Suppressor macrophage (primary cell): ENCODE data around the gene GAGE1.
A peak's percentile ranks its signal among the peaks of the same experiment; 100 is the strongest.
"Not testable (repeated sequence)": the region's sequence is repeated elsewhere in the genome, so short reads cannot be mapped to it uniquely, and the experiment has no call there.

Experiments used
- DNase-seq, 4 experiments: peaks; one replicate each; pipeline ENCODE4 v3.0.0-alpha.2; 2020 to 2022
- total RNA-seq, 17 experiments: gene quantifications; one replicate each; lab custom pipeline; 2026; ENCODE audit warnings: mixed read lengths in 6 of 17, inconsistent platforms in 3 of 17; lab: John Stamatoyannopoulos, UW

Gene GAGE1, protein sequence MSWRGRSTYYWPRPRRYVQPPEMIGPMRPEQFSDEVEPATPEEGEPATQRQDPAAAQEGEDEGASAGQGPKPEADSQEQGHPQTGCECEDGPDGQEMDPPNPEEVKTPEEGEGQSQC
- total RNA-seq = 0 to 0.44 (median 0) reads per million in 17 experiments

GRCh38 chrX:49598720-49599119, at the start of gene GAGE1:
Gene GAGE1 (plus strand): TSS chrX:49599020. CDS start chrX:49600175, 1,155 bp downstream.
- not testable (repeated sequence) for DNase-seq

- DNase-seq = not testable (repeated sequence)
These were observed 47.8 kb upstream of the GAGE1 start, which contains the start of gene GAGE12E for GRCh38 chrX:49550989-49551388. Gene GAGE12E (plus strand): TSS chrX:49551289. CDS start chrX:49552444, 1,155 bp downstream.

DNA sequence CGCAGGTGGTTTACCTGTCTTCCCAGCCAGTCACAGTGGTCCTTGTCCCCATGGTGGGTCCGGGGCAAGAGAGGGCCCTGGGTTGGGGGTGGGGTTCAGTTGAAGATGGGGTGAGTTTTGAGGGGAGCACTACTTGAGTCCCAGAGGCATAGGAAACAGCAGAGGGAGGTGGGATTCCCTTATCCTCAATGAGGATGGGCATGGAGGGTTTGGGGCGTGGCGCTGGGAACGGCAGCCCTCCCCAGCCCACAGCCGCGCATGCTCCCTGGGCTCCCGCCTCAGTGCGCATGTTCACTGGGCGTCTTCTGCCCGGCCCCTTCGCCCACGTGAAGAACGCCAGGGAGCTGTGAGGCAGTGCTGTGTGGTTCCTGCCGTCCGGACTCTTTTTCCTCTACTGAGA, 38.3 kb upstream of the GAGE1 start, which contains the start of gene GAGE12F:
TSS of gene GAGE12F (plus strand) at position 301 of the 400 bp plus-strand sequence. CDS start 1,155 bp downstream, outside the sequence.
- DNase-seq = not testable (repeated sequence)

- not testable (repeated sequence) for DNase-seq
These were observed 30.1 kb upstream of the GAGE1 start for GRCh38 chrX:49568728-49569127.

GRCh38 chrX:49569152-49569551, 29.7 kb upstream of the GAGE1 start:
- not testable (repeated sequence) for DNase-seq

- not testable (repeated sequence) for DNase-seq
These were observed 28.7 kb upstream of the GAGE1 start, which contains the start of gene GAGE12G for GRCh38 chrX:49570100-49570499. Gene GAGE12G (plus strand): TSS chrX:49570400. CDS start chrX:49571555, 1,155 bp downstream.

DNA sequence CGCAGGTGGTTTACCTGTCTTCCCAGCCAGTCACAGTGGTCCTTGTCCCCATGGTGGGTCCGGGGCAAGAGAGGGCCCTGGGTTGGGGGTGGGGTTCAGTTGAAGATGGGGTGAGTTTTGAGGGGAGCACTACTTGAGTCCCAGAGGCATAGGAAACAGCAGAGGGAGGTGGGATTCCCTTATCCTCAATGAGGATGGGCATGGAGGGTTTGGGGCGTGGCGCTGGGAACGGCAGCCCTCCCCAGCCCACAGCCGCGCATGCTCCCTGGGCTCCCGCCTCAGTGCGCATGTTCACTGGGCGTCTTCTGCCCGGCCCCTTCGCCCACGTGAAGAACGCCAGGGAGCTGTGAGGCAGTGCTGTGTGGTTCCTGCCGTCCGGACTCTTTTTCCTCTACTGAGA, 19.2 kb upstream of the GAGE1 start, which contains the start of gene GAGE12H:
TSS of gene GAGE12H (plus strand) at position 301 of the 400 bp plus-strand sequence. CDS start 1,155 bp downstream, outside the sequence.
- not testable (repeated sequence) for DNase-seq

- DNase-seq = not testable (repeated sequence)
These were observed 9.6 kb upstream of the GAGE1 start, which contains the start of gene GAGE2A for GRCh38 chrX:49589196-49589595. Gene GAGE2A (plus strand): TSS chrX:49589496. CDS start chrX:49590651, 1,155 bp downstream.

- DNase-seq = not testable (repeated sequence)
These were observed 8.9 kb upstream of the GAGE1 start for GRCh38 chrX:49589769-49590478.

- DNase-seq = not testable (repeated sequence)
These were observed 8.3 kb upstream of the GAGE1 start for GRCh38 chrX:49590488-49590887.

DNA sequence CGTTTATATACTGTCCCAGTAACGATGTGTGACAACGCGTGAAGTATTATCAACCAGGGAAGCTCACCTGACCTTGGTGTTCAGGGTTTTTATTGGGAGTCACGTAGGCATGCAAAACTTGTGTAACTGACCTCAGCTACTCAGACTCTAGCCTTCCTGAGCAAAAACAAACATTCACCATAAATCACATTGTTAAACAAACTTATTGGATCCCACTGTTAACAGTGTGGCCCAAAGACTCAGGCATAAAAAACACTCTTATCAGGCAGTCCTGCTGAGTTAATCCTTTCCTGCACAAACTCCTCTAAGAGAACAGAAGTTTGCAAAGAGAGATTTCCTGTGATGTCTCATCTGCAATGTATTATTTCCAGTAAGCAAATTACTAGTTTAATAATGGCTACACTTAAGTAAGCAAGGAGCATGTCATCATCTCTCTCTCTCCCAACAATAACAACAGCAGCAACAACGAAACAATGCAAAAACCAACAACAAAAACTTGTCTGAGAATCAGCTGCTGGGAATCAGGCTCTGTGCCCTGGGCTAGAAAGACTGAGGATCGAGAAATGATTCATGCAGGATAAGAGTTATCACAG, 12.0 kb downstream of the GAGE1 start:
- DNase-seq = no peak

GRCh38 chrX:49618574-49618973, 19.8 kb downstream of the GAGE1 start:
- no peak for DNase-seq

DNA sequence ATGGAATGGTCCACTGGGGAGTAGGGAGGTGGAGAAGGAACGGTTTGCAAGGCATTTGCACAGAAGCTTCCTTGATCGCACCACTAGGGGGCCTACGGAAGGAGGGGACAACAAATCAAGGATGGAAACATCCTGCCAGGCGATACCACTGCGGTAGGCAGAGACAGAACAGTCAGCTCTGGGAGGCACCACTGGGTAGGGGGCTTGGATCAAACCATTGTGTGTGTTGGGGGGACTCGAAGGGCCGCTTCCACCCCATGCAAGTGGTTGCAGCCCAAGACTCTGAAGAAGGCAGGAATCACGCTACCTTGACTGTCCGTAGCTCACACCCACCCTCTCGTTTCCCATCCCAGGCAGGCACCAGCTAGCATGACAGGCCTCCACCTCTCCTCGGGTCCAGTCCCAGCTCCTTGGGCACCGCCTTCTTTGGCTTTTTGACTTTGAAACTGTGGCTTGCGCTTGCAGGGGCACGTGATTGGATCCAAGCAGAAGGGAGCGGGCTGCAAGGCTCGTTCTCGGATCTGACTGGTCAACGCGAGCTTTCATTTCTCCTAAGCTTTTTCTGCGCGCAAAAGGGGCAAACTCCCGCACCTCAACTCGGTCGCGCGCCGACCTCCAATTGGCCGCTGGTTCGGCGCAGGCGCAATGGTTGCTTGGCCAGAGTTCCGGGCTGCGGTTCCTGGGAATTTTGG, 28.4 kb downstream of the GAGE1 start:
- DNase-seq = peak; percentile 26 to 51 (median 36)

DNA sequence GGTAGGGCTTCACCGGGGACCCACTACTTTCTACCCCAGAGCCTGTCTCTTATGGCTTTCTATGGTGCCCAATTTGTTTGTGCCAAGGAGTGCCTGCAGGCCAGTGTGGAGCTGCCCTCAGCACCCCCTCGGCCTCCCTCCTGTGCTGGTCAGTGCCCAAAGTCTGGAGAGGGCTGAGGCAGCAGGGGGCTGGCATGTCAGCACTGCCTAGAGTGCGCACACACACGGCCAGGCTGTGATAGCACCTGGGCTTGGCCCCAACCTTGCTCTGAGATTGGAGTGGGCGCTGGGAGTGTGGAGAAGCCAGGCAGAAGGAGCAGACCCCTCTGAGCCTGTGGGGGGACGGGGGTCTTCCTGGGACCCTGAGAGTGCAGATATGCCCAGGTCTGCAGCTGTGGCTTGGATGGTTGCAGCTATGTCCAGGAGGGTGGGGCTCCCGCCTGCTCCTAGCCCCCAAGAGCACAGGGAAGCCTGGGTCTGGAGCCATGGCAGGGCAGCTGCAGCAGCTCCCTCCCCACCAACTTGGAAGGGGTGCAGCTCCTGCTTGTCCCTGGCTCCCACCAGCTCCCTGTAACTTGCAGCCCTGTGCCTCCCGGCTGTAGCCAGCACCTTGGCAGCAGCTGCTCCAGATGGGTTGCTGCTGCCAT, 46.3 kb downstream of the GAGE1 start:
- no peak for DNase-seq

DNA sequence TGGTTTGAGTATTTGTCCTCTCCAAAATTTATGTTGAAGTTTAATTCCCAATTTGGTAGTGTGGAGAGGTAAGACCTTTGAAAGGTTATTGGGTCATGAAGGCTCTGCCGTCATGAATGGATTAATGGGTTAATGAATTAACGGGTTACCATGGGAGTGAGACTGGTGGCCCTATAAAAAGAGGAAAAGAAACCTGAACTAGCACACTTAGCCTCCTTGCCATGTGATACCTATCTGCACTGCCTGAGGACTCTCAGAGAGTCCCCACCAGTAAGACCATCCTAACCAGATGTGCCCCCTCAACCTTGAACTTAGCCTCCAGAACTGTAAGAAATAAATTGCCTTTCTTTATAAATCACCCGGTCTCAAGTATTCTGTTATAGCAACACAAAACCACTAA, 57.7 kb downstream of the GAGE1 start:
- no peak for DNase-seq
